ENCODE measurements around the gene BPGM.
"Not testable (repeated sequence)": the region's sequence is repeated elsewhere in the genome, so short reads cannot be mapped to it uniquely, and the experiment has no call there.

BPGM gene

DNA sequence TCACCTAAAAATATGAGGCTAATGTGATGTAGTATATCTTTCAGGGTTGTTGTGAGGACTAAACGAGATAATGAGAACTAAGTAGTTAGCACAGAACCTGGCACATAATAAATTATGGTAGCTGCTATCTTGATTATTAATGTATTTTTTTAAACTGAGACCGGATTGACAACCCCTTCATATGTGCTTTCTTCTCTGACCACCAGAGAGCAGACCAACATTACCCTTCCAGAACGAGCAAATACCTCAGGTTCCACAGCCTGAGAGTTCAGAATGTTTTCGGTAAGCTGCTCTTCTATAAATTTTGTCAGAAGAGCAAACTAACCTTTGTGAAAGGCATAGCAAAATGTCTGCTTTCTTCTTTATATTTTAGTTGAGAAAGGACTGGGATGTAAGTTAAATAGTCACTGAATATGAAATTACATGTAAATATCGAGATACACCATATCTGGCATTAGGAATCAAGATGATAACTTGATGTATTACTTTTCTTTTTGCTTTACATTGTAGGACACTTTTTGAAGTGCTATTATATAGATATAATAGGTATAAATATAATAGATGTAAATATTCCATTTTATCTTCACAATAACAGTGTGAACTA is 13.6 kb upstream of the BPGM start:
- no peak for DNase-seq

DNA sequence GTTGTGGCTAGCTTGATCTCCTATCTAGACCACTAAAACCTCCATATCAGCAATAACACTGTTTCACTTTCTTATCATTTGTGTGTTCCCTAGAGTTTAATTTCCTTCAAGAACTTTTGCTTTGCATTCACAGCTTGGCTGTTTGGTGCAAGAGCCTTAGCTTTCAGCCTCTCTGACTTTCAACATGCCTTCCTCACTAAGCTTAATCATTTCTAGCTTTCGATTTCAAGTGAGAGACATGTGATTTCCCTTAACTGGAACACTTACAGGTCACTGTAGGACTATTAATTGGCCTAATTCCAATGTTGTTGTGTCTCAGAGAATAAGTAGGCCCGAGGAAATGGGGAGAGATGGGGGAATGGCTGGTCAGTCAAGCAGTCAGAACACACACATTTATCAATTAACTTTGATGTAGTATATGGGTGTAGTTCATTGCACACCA is 10.6 kb upstream of the BPGM start:
- no peak for DNase-seq

DNA sequence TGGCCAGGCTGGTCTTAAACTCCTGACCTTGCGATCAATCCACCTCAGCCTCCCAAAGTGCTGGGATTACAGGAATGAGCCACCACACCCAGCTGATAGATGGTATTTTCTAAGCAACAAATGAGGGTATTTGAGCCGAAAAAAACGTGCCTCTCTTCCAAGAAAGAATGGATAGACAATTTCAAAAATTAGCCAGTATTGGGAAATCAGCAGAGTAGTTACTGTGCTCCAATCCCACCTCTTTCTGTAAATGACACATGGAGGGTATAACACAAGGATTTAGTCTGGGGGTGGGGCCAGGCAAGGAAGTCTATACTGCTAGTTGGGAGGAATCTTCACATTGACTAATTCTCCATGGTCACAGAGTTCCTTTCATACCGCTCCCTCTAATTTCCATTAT is 9.2 kb upstream of the BPGM start:
- DNase-seq, result no peak

DNA sequence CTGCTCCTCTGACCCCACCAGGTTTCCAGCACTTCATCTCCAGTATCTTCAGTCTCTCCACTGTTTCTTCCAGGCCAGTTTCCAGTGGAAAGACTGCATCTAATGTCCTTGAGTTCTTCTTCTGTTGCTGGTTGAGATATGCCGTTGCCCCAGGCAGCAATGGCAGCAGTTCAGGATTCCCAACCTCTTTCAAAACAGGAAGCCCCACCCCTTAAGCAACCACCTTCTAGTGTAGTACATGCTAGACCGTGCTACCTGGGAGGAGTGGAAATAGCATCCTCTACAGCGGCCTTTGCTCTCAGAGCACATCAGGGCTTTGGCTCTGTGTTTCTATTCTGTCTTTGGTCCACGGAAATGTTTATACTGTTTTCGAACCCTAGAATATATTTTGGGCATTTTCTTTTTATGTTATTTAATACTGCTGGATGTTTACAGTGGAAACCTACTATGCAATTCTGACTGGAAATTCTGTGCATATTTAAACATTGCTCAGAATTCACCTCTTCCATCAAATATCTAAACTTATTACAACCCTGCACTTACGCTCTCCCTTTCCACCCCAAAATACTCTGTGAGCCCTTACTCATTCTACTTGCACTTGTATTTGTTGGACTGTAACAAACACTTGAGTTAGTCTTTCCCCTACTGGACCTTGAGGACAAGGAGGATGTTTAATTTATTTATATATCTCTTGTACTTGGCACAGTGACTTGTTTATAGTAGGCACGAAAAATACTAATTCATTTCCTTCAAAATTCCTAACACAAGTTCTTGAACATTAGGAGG is 8.5 kb upstream of the BPGM start:
- DNase-seq, result no peak

DNA sequence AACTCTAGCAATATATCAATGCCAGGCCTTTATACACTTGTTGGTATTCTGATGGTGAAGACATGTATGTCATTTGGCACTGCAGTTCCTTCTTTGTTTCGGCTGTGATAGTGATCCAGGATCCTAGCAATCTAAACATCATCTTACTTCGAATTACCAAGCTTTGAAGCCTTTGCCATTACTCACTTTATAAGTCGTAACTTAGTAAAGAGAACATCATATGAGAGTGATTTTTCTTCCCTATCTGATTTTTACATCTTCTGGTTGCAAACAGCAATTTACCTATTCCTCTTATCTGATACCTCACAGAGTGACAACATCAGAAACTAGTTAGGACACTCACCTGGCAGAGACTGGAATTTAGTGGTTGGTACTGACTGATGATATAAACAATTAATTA is 7.6 kb upstream of the BPGM start:
- DNase-seq, result no peak

DNA sequence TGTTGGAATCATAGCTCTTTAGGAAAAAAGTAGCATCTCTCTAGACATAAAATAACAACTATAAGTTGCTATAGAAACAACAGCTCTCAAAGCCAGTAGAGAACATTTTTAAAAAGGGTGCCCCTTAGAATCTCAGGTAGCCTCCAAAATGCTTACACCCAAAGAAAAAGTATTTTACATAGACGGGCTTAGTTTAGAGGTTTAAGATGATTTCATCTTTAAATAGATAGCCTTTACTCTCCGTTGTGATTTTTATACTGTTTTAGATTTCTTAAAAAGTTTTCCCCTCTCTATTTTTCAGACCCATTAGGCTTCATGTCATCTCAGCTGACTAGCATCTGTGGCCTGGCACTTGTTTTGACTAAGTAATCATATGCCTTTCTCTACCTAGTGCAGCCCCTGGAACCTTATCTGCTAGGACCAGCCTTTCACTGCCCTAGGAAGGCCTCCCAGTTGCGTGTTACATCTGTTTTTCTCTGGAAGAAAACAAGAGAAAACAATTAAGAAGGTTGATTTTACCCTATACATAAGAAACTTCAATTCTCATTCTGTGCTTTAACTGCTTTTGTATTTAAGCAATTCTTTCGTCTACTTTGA is 6.9 kb upstream of the BPGM start:
- DNase-seq, result no peak

DNA sequence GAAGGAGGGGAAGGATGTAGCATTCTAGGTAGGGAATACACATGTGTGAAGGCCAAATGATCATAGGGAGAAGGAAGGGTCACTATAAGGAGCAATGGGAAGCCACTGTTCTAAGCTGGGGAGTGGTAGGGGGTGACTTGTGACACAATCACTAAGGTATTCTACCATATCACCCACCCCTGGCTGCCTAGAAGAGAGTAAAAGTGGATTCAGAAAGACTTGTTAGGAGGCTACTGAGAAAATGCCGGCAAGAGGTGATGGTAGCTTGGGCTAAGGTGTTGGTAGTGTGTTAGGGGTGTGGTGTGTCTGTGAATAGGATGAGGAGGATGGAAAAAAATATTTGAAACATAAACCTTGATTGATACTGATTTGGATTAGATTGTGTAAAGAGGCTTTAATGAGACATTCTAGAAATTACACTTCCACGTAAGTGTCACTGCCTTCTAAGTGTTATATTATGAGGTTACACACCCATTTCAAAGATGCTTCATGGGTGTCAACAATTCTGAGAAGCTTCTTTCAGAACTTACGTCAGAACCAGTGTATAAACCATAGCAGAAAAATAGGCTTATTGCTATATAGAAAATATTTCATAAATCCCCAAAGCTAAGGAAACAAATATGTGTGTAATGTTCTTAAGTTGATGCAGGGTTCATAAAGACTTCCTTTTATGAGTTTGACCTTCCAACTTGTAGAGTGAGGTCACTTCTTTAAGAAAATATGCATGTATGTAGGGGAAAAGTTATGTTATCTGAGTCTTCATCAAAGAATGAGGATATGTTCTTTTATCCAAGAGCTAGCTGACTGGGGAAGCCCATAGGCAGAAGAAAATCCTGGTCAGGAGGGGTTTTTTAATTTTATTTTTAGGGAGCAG is 5.6 kb upstream of the BPGM start:
- DNase-seq, result no peak

DNA sequence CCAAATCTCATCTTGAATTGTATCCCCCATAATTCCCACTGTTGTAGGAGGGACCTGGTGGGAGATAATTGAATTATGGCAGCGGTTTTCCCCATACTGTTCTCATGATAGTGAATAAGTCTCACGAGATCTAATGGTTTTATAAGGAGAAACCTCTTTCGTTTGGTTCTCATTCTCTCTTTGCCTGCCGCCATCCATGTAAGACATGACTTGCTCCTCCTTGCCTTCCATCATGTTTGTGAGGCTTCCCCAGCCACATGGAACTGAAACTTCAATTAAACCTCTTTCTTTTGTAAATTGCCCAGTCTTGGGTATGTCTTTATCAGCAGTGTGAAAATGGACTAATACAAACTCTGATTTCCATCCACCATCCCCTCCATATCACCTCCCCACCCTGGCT is 4.7 kb upstream of the BPGM start:
- DNase-seq, result not testable (repeated sequence)

DNA sequence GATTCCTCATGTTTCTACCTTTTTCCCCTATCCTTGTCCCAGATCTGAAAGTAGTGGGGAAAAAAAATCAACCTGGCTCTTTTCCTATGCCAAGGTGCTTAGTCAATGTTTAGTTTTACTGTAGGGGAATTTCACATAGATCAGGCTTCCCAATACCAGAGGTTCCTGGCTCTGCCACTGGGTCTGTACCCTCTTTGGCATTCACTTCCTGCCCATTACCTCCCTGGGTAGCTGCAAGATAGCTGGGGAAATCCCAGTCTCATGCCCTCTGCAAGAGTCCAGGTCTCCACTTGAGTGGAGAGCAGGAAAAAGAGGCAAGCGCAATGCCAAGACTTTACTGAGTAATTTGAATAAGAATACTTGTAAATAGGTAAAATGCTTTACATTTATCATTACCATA is 3.5 kb upstream of the BPGM start:
- DNase-seq, result no peak

DNA sequence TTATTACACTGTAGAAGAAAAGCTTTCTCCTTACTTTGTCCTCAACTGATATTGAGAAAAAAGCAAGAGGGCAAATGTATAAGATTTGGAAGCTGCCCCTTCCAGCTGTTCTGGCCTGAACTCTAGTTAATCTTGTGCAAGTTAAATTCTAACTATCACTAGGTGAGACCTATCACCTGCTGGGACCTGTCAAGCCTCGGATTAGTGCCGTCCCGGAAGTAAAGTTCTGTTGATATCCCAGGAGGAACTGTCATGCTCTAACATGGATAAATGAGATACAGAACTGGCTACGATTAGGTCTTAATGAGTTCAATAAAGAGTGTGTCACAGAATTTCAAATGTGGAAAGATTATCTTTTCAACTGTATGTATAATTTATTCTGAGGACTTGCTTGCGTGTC is 1.2 kb upstream of the BPGM start:
- DNase-seq, result no peak

DNA sequence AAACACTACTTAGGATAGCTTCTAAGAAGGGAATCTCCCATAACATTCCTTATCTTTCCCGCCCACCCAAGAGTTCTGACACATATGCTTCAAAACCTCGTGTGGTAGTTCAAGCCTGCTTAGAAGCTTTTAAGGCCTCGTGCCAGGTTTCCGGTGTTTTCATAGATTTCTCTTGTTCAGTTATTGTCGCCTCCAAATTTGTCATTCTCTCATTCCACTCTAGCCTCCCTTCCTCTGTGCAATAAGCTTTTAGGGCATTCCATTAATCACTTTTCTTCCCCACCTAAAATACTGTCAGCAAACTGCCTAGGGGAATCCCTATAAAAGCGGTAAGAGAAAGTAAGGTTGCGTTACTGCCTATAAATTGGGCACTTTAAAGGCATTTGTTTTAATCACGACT is 718 bp upstream of the BPGM start:
- DNase-seq, result no peak

DNA sequence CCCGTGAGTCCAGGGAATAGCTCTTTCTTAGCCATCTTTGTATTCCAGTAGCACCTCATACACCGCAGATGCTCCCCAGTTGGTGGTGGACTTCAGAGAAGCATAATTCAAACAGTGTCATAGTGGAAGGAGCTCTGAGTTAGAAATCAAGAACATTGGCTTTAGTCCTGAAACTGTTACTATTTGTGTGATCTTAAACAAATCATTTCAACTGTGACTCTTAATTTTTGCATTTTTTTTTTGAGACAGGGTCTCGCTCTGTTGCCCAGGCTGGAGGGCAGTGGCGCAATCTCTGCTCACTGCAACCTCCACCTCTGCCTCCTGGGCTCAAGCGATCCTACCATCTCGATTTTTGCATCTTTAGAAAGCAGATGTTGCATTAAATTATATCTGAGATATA is 1.8 kb downstream of the BPGM start:
- no peak for DNase-seq

DNA sequence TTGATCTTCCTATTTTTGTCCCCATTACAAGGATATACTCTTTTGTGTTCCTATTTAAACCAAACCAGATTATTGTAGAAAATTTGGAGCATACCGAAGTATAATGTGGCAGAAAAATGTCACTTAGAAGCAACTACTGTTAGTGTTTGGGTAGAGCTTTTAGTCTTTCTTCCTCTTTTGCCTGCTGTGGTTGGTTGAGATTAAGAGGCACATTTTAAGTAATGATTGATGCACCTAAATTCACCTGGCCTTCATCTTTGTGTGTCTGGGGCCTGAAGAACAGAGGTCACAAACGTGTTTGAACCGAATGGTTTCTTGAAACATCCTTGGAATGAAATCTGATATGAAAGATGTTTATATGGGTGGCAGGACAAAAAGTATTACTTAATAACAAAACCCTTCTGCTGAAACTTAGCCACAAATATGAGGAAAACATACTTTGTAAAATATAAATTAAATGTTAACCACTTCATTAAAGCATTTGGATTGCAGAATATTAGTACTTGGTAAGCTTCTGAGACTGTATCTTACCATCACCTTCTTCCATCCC is 2.6 kb downstream of the BPGM start:
- no peak for DNase-seq

DNA sequence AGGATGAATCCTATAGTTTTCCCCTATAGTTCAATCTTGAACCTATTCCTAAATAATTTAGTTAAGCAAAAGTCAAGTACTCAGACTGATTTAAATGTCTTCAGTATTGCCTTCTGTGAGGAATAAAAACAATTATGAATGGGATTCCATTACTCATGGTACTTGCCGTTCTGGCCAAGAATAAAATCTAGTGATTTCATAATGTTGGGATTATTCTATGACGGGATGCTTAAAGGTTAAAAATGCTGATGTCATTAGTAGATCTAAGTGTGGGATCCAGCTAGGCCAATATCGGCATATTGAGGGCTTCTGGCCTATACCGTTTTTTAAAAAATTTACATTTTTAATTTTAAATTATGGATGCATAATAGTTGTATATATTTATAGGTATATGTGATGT is 5.3 kb downstream of the BPGM start:
- DNase-seq, result no peak

DNA sequence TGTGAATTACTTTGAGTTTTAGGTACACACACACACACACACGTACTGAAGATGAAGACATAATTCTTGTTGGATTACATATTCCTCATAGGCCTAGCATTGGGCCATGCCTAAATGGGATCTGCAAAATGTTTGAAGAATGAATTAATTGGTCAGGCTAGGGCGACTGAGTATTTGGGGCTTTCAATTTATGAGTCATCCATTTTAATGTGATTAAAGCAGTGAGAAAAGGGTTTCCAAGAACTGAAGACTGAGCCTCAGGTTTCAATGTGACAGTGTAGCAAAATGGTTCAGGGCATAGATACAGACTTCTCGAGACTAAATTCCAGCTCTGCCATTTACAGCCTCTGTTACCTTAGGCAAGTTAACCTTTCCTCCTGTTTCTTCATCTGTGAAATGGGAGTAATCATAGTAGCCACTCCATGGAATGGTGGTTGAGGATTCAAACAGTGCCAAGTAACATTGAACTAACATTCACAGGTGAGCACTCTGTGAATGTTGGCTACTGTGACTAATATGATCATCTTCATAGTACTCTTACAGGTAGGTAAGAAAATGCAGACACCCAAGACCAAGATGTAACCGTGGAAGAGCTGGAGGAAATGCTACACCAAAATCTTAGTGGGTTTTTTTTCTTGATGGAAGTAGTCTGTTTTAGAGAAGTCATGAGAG is 7.6 kb downstream of the BPGM start:
- no peak for DNase-seq

DNA sequence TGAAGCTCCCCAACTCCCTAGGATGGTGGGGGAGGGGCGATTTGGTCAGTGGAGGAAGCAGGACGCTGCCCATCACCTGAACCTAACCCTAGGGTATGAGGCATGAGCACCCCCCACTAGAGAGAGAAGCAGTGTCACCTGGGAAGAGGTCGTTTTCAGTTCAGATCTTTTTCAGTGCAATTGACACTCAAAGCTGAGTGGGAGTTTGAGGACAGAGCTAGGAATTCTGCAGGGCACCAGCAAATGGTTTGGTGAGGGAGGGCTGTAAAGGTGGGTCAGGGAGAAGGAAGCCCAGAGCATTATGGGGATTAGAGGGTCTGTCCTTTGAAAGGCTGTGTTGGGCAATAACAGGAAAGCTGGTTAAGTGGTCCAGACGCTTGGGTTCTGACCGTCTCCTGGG is 10.9 kb downstream of the BPGM start:
- DNase-seq, result no peak

DNA sequence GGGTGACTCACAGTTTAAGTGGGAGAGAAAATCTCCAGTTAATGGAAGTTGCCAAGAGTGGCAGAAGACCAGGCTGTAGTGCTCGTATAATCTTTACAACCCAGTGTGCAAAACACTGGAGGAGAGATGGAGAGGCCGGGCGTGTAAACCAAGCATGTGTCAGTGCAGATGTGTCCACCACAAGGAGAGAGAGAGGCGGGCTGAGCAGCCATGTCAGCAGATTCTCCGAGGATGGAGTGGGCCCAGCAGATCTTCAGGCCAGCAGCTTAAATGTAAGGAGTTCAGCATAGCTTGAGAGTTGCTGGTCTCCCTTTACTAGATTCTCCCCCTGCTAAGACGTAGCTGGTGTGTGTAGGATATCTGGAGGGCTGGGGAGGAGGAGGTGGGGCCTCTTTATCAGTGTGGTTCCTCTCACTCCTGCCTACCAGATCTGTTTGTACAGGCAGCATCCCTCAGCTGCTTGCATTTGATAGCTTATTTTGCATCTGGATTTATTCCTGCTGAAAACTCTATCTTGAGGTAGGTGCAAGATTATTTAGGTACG is 13.7 kb downstream of the BPGM start:
- no peak for DNase-seq

DNA sequence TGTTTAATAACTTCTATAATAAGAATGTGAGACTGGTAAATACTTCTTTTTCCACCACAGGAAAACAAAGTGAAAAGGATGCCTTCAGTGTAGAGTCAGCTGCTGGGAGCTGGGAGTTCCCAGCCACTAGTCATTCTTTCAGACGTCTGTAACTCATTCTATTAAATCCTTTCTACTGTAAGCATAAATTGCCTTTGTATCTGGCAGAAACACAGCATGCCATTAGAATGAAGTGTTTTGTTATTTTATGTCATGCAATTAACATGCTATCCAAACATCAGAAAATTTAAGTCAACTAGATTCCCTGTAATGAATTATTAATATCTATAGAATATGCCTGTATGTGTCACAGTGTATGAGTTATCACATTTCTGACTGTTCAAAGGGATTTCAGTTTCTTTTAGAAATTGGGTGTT is 14.3 kb downstream of the BPGM start:
- DNase-seq, result no peak

DNA sequence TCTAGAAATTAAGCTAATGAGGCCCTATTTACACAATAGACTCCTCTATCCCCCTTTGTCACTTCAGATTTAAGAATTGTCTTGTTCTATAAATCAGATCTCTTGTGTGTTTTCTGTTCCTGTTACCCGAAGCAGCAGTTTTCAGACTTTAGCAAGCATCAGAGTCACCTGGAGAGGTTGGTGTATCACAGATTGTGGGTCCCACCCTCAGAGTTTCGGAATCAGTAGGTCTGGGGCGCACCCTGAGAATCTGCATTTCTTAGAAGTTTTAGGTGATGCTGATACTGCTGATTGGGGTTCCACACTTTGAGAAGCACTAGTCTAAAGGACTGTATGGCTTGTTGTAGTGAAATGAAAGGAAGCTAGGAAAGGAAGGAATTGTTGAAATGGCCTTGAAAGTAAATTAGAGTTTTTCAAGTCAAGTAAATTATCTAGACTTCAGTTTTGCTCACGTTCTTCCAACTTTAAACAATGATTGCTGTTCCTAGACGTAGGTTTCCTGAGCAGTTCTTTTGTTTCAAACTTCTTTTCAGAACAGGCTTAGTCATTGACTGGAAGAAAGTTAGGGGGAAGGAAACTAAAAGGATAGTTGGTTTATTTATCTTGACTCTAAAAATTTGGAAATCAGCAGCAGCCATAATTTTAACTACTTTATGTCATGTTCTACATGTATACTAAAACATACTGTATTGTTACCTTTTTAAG is 15.7 kb downstream of the BPGM start:
- DNase-seq, result no peak

DNA sequence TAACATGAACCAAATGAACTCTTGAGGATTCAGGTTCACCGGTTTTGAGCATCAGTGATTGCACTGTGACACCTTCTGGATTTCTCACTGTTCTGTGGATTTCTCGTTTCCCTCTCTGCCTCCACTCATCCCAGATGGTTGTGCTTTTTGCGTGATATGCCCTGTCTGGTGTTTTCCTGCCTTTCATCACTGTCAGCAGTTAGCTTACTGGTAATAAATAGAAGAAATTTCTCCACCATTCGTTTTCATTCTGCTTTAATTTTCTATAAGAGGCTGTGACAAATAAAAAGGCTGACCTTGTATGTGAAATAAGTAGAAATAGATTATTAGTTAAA is 16.2 kb downstream of the BPGM start:
- DNase-seq, result no peak

DNA sequence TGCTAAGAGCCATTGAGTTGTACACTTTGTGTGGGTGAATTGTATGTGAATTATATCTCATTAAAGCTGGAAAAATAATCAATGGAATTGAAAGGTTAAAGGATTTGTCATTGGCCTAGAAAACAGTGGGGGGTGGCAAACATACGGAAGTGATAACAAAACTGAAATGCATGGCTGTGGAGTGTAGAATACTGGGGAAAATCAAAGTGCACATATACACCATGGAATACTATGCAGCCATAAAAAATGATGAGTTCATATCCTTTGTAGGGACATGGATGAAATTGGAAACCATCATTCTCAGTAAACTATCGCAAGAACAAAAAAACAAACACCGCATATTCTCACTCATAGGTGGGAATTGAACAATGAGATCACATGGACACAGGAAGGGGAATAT is 18.4 kb downstream of the BPGM start:
- not testable (repeated sequence) for DNase-seq

DNA sequence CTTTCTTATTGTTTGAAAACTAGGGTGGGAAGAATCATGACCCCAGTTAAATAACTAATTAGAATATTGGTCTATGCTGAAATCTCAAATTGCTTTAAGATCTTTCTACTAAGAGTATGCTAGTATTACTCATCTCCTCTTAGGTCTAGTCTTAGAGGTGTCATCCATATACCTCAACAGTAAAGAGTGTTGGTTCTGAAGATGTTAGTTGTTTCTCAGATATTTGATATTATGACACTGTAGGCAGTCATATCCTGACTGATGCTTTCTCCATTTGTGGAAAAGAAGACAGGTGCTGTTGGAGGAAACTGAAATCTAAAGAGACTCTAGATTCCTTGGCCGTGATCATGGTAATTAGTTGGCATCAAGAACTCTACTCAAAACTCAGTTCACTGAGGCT is 21.2 kb downstream of the BPGM start:
- no peak for DNase-seq
